Coronary artery (tissue), 2 donors: ENCODE data around the gene HTR2B.
A peak's percentile ranks its signal among the peaks of the same experiment; 100 is the strongest.

Experiments
- DNase-seq: peaks from one replicate; pipeline ENCODE4 v3.0.0-alpha.2; 2017; ENCODE audit warnings: low spot score
- H3K27ac ChIP-seq, 2 donors: fragments of 200-600 bp; sonication (generic); one replicate each; pipeline ENCODE4 v1.5.1; 2016 to 2019
- H3K4me3 ChIP-seq: fragments of 200-600 bp; sonication (generic); 2 replicates; pipeline ENCODE4 v1.5.1; 2016; ENCODE audit warnings: mild to moderate bottlenecking, moderate library complexity
- CTCF ChIP-seq: fragments of 200-600 bp; sonication (generic); IDR thresholded peaks from one replicate; pipeline ENCODE4 v1.5.1; 2019; ENCODE audit warnings: antibody characterized with exemption

HTR2B gene

DNA sequence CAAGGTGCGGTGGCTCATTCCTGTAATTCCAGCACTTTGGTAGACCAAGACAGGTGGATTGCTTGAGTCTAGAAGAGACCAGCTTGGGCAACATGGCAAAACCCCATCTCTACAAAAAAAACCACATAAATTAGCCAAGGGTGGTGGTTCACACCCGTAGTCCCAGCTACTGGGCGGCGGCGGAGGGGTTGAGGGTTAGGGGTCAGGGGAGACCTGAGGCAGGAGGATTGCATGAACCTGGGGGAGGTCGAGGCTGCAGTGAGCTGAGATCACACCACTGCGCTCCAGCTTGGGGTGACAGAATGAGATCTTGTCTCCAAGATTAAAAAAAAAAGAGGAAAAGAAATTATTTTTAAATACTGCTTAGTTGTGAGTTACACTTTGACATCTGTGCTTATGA, 1.3 kb upstream of the HTR2B start:
- Histone ChIP-seq H3K27ac (no peak overlapping the region), H3K4me3 (no peak overlapping the region)
- no peak for DNase-seq
- no peak for TF ChIP-seq CTCF

- H3K4me3 ChIP-seq: peak overlapping the region; percentile 54
- no peak for DNase-seq
- H3K27ac ChIP-seq: peak overlapping the region in 1 of 2 donors; percentile 50
- TF ChIP-seq CTCF: no peak
These were observed 1.4 kb downstream of the HTR2B start for GRCh38 chr2:231123362-231123898.

DNA sequence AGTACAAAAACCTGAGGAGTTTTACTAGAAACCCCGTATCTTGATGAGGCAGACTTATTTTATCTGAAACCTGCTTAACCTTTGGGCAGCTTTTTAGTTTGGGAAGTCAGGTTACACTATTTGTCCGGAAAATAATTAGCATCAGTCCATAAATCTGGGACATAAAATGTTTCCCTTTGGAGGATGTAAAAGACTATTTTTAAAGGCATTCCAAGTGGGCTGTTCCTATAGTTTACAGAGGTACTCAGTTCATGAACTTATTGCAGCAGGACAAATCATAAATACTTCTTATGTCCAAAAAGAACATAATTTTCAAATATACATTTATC, 6.3 kb downstream of the HTR2B start:
- no peak for DNase-seq
- H3K27ac ChIP-seq: no peak overlapping the region
- no peak overlapping the region for H3K4me3 ChIP-seq
- no peak for TF ChIP-seq CTCF

DNA sequence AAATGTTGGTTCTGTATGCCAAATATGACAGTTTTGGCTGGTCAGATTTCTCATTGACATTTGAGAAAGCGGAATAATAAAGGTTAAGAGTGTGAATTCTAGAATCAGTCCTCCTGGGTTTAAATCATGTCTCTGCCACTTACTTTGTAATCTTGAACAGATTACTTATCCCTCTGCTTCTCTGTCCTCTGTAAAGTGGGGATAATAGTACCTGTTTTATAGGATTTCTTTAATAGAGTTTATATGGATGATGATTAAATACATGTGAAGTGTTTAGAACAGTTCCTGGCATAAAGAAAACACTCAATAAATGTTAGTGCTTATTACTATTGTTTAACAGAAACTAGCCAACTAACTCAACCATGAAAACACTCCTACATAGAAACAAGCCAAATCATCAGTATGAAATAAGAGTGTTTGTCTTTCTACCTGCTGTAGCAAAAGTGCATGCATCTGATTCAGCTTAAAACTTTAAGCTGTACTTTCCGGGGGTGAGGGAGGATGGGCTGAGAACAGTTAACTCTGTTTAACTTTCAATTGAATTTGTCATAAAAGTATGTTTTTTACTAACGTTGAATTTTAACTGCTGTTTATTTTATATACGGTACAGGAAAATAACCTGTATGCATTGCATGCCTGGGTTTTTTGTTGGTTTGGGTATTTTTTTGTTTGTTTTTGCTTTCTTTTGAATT, 6.8 kb downstream of the HTR2B start:
- Histone ChIP-seq H3K27ac (no peak overlapping the region), H3K4me3 (no peak overlapping the region)
- no peak for TF ChIP-seq CTCF
- DNase-seq: no peak

DNA sequence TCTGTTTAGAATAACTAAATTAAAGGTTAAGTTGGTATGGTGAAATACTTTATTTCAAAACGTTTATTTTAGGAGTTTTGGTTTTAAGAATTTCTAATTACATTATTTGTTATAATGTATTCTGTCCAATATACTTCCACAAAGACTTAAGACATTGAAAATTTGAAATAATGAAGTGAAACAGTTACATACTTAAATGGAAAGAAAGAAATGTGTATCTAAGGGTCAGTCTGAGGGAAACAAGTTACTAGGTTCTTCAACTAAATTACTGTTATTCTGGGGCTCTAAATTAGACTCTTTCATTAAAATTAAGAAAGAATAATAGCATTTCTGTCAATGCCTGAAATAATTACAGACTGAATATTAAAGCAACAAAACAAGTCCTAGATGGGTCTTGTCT, 7.7 kb downstream of the HTR2B start:
- no peak for DNase-seq
- no peak for TF ChIP-seq CTCF
- H3K27ac ChIP-seq: no peak overlapping the region
- H3K4me3 ChIP-seq: no peak overlapping the region

GRCh38 chr2:231115651-231116050, 9.2 kb downstream of the HTR2B start:
- Histone ChIP-seq H3K27ac (no peak overlapping the region), H3K4me3 (no peak overlapping the region)
- no peak for TF ChIP-seq CTCF
- no peak for DNase-seq

DNA sequence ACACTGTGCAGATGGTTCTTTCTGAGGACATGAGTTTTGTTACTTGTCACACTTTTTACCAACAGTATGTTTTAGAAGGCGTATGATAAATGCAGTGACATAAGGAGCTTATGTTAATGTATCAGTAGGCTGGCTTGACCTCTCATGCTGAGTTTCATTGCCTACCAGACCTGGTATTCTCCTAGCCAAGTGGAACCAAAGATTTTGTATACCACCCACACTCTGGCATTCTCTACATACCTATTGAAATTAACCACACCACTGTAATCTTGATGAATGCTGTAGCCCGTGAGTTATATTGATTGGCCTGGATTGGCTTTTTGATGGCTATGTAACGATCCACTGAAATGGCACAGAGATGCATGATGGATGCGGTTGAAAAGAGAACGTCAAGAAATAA, 11.4 kb downstream of the HTR2B start:
- H3K27ac ChIP-seq: no peak overlapping the region
- H3K4me3 ChIP-seq: no peak overlapping the region
- TF ChIP-seq CTCF: no peak
- no peak for DNase-seq
